NOMO-1 (cell line): Measurements from ENCODE around the gene MLEC.
A peak's percentile ranks its signal among the peaks of the same experiment; 100 is the strongest.
"Not testable (repeated sequence)": the region's sequence is repeated elsewhere in the genome, so short reads cannot be mapped to it uniquely, and the experiment has no call there.

Experiments
- DNase-seq, 2 experiments: peaks; one replicate each; lab custom pipeline; 2025; ENCODE audit not compliant: unreplicated experiment in 2 of 2; lab: John Stamatoyannopoulos, UW

MLEC gene

DNA sequence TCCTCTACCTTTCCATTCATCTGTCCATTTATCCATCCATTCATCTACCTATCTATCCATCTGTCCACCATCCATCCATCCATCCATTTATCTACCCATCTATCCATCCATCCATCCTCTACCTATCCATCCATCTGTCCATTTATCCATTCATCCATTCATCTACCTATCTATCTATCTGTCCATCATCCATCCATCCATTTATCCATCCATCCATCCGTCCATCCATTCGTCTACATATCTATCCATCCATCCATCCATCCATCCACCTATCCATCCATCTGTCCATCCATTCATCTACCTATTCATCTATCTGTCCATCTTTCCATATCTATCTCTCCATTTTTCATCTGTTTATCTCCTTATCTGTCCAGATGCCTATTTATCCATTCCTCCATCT is 25.5 kb upstream of the MLEC start:
- DNase-seq = no peak

GRCh38 chr12:120662879-120663278 is 24.1 kb upstream of the MLEC start:
- DNase-seq = peak; percentile 40 to 79

- DNase-seq = no peak
Measured at GRCh38 chr12:120663741-120664140, 23.2 kb upstream of the MLEC start.

DNA sequence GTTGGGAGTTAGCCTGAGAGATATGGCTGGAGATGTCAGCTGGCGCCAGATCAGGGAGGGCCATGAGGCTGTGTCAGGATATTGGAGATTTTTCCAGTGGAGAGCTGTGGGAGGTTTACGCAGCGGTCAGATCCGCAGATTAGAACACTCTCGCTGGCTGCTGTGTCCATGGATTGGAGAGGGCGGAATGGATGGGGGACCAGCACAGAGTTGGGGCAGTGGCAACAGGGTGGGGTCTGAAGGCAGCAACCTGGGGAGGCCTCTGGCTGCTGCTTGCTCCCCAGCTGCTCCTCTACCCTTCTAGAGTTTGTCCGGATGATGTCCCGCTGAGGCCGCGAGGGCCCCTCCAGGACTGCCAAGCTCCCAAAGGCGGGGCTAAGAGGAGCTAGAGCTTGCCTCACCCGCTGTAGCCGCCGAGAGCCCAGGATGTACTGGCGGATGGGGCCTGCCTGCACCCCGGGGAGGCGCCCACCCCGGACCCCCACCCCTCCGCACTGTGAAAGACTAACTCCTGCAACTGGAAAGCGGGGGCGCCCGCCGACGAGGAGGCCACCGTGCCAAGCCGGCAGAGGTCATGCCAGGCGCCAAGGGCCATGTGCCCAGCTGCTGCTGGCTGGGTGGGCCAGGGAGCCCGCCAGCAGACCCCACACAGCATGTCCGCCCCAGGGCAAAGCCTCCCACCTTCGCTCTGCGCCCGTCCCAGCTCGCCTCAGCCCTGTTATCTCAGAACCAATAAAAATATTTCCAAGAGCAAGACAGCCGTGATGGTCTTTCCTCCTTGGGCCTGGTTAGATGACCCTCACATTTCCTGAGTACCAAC is 20.2 kb upstream of the MLEC start:
- no peak for DNase-seq

- no peak for DNase-seq
Measured at GRCh38 chr12:120668091-120668867, 18.7 kb upstream of the MLEC start.

DNA sequence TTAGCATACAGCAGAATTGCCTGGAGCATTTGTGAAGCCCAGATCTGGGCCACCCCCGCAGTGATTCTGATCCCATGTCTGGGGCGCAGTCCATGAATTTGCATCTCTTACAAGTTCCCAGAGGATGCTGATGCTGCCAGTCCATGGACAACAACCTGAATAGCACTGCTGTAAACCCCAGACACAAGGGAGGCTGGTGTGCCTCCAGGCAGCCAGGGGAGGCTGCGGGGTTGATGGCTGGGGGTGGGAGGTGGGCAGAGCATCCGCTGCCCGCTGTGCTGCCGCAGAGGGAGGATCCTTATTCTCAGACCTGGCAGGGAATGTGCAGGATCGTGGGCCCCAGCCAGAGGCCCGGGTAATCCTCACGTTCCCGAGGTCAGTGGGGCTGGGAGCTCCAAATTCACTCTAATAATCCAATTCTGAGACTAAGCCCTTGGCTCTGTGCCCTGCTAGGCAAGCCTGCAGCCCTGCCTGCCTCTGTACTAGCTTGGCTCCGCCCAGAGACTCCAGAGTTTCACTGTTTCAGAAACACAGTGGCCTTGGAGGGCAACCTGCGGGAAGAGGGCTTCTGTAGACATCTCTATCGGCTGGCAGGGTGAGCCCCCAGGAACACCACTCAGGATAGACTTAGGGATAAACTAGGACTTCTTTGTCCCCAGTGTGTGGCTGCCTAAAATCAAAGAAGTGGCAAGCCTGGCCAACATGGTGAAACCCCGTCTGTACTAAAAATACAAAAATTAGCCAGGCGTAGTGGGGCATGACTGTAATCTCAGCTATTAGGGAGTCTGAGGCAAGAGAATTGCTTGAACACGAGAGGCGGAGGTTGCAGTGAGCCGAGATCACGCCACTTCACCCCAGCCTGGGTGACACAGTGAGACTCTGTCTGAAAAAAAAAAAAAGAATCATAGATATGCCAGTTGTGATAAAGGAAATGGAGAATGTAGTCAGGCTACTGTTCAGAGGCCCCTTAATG is 17.8 kb upstream of the MLEC start:
- no peak for DNase-seq

DNA sequence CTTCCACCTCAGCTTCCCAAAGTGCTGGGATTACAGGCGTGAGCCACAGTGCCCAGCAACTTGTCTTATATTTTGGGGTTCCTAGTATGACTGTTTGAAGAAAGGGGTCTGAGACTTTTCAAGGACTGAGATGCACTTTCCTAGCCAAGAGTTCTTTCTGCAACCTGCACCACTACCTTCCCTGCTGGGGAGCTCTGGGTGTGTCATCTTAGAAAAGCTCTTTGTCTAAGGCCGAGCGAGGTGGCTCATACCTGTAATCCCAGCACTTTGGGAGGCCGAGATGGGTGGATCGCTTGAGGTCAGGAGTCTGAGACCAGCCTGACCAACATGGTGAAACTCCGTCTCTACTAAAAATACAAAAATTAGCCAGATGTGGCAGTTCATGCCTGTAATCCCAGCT is 16.7 kb upstream of the MLEC start:
- DNase-seq = not testable (repeated sequence)

- DNase-seq = no peak
Measured at GRCh38 chr12:120670667-120671066, 16.3 kb upstream of the MLEC start.

- peak; percentile 56 to 62 for DNase-seq
Measured at GRCh38 chr12:120674097-120674636, 12.8 kb upstream of the MLEC start.

- peak; percentile 14 to 61 for DNase-seq
Measured at GRCh38 chr12:120677765-120678473, 9.0 kb upstream of the MLEC start.

DNA sequence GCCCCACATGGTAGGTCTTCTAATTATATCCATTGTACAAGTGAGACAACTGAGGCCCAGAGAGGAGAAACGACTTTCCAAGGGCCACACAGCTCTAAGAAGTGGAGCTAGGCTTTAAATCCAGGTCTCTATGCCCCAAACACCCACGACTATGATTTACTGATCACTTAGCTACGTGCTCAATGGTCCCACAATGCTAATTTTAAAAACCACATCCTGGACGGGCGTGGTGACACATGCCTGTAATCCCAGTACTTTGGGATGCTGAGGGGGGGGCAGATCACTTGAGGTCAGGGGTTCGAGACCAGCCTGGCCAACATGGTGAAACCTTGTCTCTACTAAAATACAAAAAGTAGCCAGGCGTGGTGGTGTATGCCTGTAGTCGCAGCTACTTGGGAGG is 8.4 kb upstream of the MLEC start:
- DNase-seq = peak in 1 of 2 experiments; percentile 21

GRCh38 chr12:120680165-120680738 is 6.7 kb upstream of the MLEC start:
- DNase-seq = peak; percentile 15 to 33

GRCh38 chr12:120684523-120684932 is 2.4 kb upstream of the MLEC start:
- peak; percentile 81 to 96 for DNase-seq

- no peak for DNase-seq
Measured at GRCh38 chr12:120685522-120685921, 1.4 kb upstream of the MLEC start.

DNA sequence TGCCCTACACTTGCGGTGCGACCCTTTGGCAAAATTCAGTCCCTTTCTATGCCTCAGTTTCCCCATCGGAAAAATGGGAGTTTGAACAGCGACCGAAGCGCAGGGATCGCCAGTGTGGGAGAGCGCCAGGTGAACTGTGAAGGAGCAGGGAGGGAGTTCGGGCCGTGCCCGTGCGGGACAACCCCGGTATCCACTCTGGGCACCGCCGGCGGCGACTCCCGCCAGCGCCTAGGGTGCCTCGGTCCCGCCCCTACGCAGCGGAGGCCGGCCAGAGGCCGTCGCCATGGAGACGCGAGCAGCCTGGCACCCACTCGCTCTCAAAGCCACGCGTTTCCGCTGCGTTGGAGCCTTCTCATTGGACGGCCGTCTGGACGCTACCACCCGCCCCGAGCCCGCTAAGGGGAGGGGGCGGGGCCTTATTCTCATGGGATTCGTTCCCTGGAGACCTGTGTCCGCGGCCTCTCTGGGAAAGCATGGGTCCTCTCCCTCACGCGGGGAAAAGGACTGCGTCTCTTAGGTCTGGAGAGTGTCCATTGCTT is 729 bp upstream of the MLEC start:
- DNase-seq = peak; percentile 97

GRCh38 chr12:120687578-120688289 is 785 bp downstream of the MLEC start:
- peak in 1 of 2 experiments; percentile 35 for DNase-seq

DNA sequence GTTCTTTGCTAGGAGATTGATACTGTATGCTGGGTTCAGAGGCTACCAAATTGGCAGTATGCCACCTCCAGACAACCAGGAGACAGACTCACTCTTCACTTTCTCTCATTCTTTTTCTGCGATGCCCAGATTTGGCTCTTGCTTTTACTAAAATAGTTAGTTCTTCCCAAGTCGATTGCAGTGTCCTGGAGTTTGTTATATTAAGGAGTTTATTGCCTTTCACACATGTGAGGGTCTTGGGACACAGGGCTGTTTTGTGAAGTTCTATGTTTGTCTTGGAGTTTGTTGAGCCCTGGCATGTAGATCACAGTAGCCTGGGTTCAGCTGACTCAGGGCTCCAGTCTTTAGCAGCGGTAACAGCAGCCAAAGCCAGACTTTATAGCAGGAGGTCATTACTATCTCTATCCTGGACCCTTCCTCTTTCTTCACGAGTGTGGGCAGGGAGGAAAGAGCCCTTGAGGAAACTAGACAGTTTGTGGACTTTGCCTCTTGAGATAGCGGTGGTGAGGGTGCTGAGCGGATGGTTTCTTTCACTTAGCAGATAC is 1.6 kb downstream of the MLEC start:
- DNase-seq = peak; percentile 43 to 73

GRCh38 chr12:120689397-120690082 is 2.6 kb downstream of the MLEC start:
- DNase-seq = peak in 1 of 2 experiments; percentile 11
